Measurements from ENCODE around the gene NFE2L3. TPM values are rescaled to one million over a fixed set of nuclear protein-coding genes. Genes with fewer than 3 reads are reported as not detected.
"Not testable (repeated sequence)": the region's sequence is repeated elsewhere in the genome, so short reads cannot be mapped to it uniquely, and the experiment has no call there.

NFE2L3 gene
- total RNA-seq, 1 experiment from 2014 or later: 69.0 TPM

- Histone ChIP-seq H3K4me3 (ENCODE audit: insufficient read depth, low read depth, low read length) (no peak overlapping the region), H3K36me3 (replicated peaks; ENCODE audit: control insufficient read depth, insufficient read depth, low read length) (no peaks in the 10 kb centered on the region), H3K27me3 (ENCODE audit: control insufficient read depth, insufficient read depth, low read length) (no peaks in the 10 kb centered on the region)
- no peak for DNase-seq
Measured at GRCh38 chr7:26136831-26137230, 15.2 kb upstream of the NFE2L3 start.

GRCh38 chr7:26140380-26140779 lies 11.6 kb upstream of the NFE2L3 start:
- Histone ChIP-seq H3K36me3 (replicated peaks; ENCODE audit: control insufficient read depth, insufficient read depth, low read length) (no peaks in the 10 kb centered on the region), H3K4me3 (ENCODE audit: insufficient read depth, low read depth, low read length) (no peak overlapping the region), H3K27me3 (ENCODE audit: control insufficient read depth, insufficient read depth, low read length) (no peaks in the 10 kb centered on the region)
- no peak for DNase-seq

- no peak overlapping the region for H3K4me3 ChIP-seq (ENCODE audit: insufficient read depth, low read depth, low read length)
- H3K27me3 ChIP-seq (ENCODE audit: control insufficient read depth, insufficient read depth, low read length): no peaks in the 10 kb centered on the region
- H3K36me3 ChIP-seq (replicated peaks; ENCODE audit: control insufficient read depth, insufficient read depth, low read length): no peaks in the 10 kb centered on the region
- DNase-seq: no peak
Measured at GRCh38 chr7:26141077-26141476, 10.9 kb upstream of the NFE2L3 start.

- no peak for DNase-seq
- no peaks in the 10 kb centered on the region for H3K36me3 ChIP-seq (replicated peaks; ENCODE audit: control insufficient read depth, insufficient read depth, low read length)
- H3K27me3 ChIP-seq (ENCODE audit: control insufficient read depth, insufficient read depth, low read length): no peaks in the 10 kb centered on the region
- no peak overlapping the region for H3K4me3 ChIP-seq (ENCODE audit: insufficient read depth, low read depth, low read length)
Measured at GRCh38 chr7:26143298-26144048, 8.5 kb upstream of the NFE2L3 start.

GRCh38 chr7:26144184-26145080 lies 7.6 kb upstream of the NFE2L3 start:
- Histone ChIP-seq H3K27me3 (ENCODE audit: control insufficient read depth, insufficient read depth, low read length) (no peaks in the 10 kb centered on the region), H3K36me3 (replicated peaks; ENCODE audit: control insufficient read depth, insufficient read depth, low read length) (no peaks in the 10 kb centered on the region), H3K4me3 (ENCODE audit: insufficient read depth, low read depth, low read length) (no peak overlapping the region)
- DNase-seq: no peak

- Histone ChIP-seq H3K4me3 (ENCODE audit: insufficient read depth, low read depth, low read length) (no peak overlapping the region), H3K36me3 (replicated peaks; ENCODE audit: control insufficient read depth, insufficient read depth, low read length) (no peaks in the 10 kb centered on the region), H3K27me3 (ENCODE audit: control insufficient read depth, insufficient read depth, low read length) (no peaks in the 10 kb centered on the region)
- no peak for DNase-seq
Measured at GRCh38 chr7:26145238-26145637, 6.8 kb upstream of the NFE2L3 start.

- H3K27me3 ChIP-seq (ENCODE audit: control insufficient read depth, insufficient read depth, low read length): no peaks in the 10 kb centered on the region
- H3K36me3 ChIP-seq (replicated peaks; ENCODE audit: control insufficient read depth, insufficient read depth, low read length): no peaks in the 10 kb centered on the region
- DNase-seq: no peak
- no peak overlapping the region for H3K4me3 ChIP-seq (ENCODE audit: insufficient read depth, low read depth, low read length)
Measured at GRCh38 chr7:26147030-26147429, 5.0 kb upstream of the NFE2L3 start.

GRCh38 chr7:26147646-26148306 lies 4.2 kb upstream of the NFE2L3 start:
- not testable (repeated sequence) for H3K36me3 ChIP-seq (replicated peaks; ENCODE audit: control insufficient read depth, insufficient read depth, low read length); DNase-seq; H3K4me3 ChIP-seq (ENCODE audit: insufficient read depth, low read depth, low read length); H3K27me3 ChIP-seq (ENCODE audit: control insufficient read depth, insufficient read depth, low read length)

- not testable (repeated sequence) for DNase-seq; H3K27me3 ChIP-seq (ENCODE audit: control insufficient read depth, insufficient read depth, low read length); H3K4me3 ChIP-seq (ENCODE audit: insufficient read depth, low read depth, low read length); H3K36me3 ChIP-seq (replicated peaks; ENCODE audit: control insufficient read depth, insufficient read depth, low read length)
Measured at GRCh38 chr7:26148307-26148700, 3.7 kb upstream of the NFE2L3 start.

GRCh38 chr7:26149391-26149977 lies 2.5 kb upstream of the NFE2L3 start:
- H3K4me3 ChIP-seq (ENCODE audit: insufficient read depth, low read depth, low read length): no peak overlapping the region
- H3K27me3 ChIP-seq (ENCODE audit: control insufficient read depth, insufficient read depth, low read length): no peaks in the 10 kb centered on the region
- no peaks in the 10 kb centered on the region for H3K36me3 ChIP-seq (replicated peaks; ENCODE audit: control insufficient read depth, insufficient read depth, low read length)
- DNase-seq: no peak

GRCh38 chr7:26151096-26151495 lies 902 bp upstream of the NFE2L3 start:
- no peak for DNase-seq
- H3K27me3 ChIP-seq (ENCODE audit: control insufficient read depth, insufficient read depth, low read length): no peaks in the 10 kb centered on the region
- H3K36me3 ChIP-seq (replicated peaks; ENCODE audit: control insufficient read depth, insufficient read depth, low read length): peaks cover 2% of the 10 kb centered on the region
- no peak overlapping the region for H3K4me3 ChIP-seq (ENCODE audit: insufficient read depth, low read depth, low read length)

- H3K36me3 ChIP-seq (replicated peaks; ENCODE audit: control insufficient read depth, insufficient read depth, low read length): peaks cover 2% of the 10 kb centered on the region
- DNase-seq: peak; percentile 19
- peak overlapping the region; percentile 15 for H3K4me3 ChIP-seq (ENCODE audit: insufficient read depth, low read depth, low read length)
- H3K27me3 ChIP-seq (ENCODE audit: control insufficient read depth, insufficient read depth, low read length): no peaks in the 10 kb centered on the region
Measured at GRCh38 chr7:26151650-26151952, 397 bp upstream of the NFE2L3 start.

GRCh38 chr7:26152782-26153240 lies 813 bp downstream of the NFE2L3 start:
- H3K27me3 ChIP-seq (ENCODE audit: control insufficient read depth, insufficient read depth, low read length): not testable (repeated sequence)
- DNase-seq: peak; percentile 51
- H3K4me3 ChIP-seq (ENCODE audit: insufficient read depth, low read depth, low read length): peak overlapping the region; percentile 84

GRCh38 chr7:26153241-26153822 lies 1.3 kb downstream of the NFE2L3 start:
- H3K4me3 ChIP-seq (ENCODE audit: insufficient read depth, low read depth, low read length): peak overlapping the region; percentile 84
- peaks cover 2% of the 10 kb centered on the region for H3K36me3 ChIP-seq (replicated peaks; ENCODE audit: control insufficient read depth, insufficient read depth, low read length)
- DNase-seq: peak; percentile 77
- no peaks in the 10 kb centered on the region for H3K27me3 ChIP-seq (ENCODE audit: control insufficient read depth, insufficient read depth, low read length)

More at GRCh38 chr7:26152782-26153240, 813 bp downstream of the NFE2L3 start:
- not testable (repeated sequence) for H3K36me3 ChIP-seq (replicated peaks; ENCODE audit: control insufficient read depth, insufficient read depth, low read length)
